ENCODE measurements around the gene SLC22A23.

SLC22A23 gene

GRCh38 chr6:3321875-3322274 is 135.0 kb downstream of the SLC22A23 start:
- DNase-seq: no peak

- DNase-seq: no peak
These were observed 135.8 kb downstream of the SLC22A23 start for GRCh38 chr6:3321042-3321441.

GRCh38 chr6:3320238-3320811 is 136.5 kb downstream of the SLC22A23 start:
- DNase-seq: no peak

GRCh38 chr6:3319610-3320200 is 137.1 kb downstream of the SLC22A23 start:
- no peak for DNase-seq

GRCh38 chr6:3318821-3319540 is 137.9 kb downstream of the SLC22A23 start:
- DNase-seq: no peak

GRCh38 chr6:3318226-3318625 is 138.6 kb downstream of the SLC22A23 start:
- DNase-seq: no peak

GRCh38 chr6:3317741-3318211 is 139.1 kb downstream of the SLC22A23 start:
- DNase-seq: no peak

GRCh38 chr6:3316818-3317217 is 140.0 kb downstream of the SLC22A23 start:
- DNase-seq: no peak

GRCh38 chr6:3316331-3316730 is 140.5 kb downstream of the SLC22A23 start:
- no peak for DNase-seq

GRCh38 chr6:3315841-3316240 is 141.0 kb downstream of the SLC22A23 start:
- DNase-seq: no peak

- no peak for DNase-seq
These were observed 142.0 kb downstream of the SLC22A23 start for GRCh38 chr6:3314621-3315467.

- DNase-seq: no peak
These were observed 142.7 kb downstream of the SLC22A23 start for GRCh38 chr6:3314176-3314575.

GRCh38 chr6:3312604-3313231 is 144.1 kb downstream of the SLC22A23 start:
- peak in 3 of 51 donors; percentile 14 to 20 (median 18) for DNase-seq

- no peak for DNase-seq
These were observed 145.0 kb downstream of the SLC22A23 start for GRCh38 chr6:3311826-3312225.

GRCh38 chr6:3310703-3311102 is 146.1 kb downstream of the SLC22A23 start:
- DNase-seq: no peak

- DNase-seq: no peak
These were observed 146.8 kb downstream of the SLC22A23 start for GRCh38 chr6:3310051-3310448.

- no peak for DNase-seq
These were observed 147.3 kb downstream of the SLC22A23 start for GRCh38 chr6:3309391-3310050.

GRCh38 chr6:3308106-3308505 is 148.7 kb downstream of the SLC22A23 start:
- DNase-seq: no peak

GRCh38 chr6:3307436-3307835 is 149.4 kb downstream of the SLC22A23 start:
- DNase-seq: no peak

GRCh38 chr6:3306848-3307247 is 150.0 kb downstream of the SLC22A23 start:
- no peak for DNase-seq

GRCh38 chr6:3305831-3306230 is 151.0 kb downstream of the SLC22A23 start:
- no peak for DNase-seq

Data from hypothalamus (tissue), 51 donors.